ENCODE results near the gene BCAN.

DNA sequence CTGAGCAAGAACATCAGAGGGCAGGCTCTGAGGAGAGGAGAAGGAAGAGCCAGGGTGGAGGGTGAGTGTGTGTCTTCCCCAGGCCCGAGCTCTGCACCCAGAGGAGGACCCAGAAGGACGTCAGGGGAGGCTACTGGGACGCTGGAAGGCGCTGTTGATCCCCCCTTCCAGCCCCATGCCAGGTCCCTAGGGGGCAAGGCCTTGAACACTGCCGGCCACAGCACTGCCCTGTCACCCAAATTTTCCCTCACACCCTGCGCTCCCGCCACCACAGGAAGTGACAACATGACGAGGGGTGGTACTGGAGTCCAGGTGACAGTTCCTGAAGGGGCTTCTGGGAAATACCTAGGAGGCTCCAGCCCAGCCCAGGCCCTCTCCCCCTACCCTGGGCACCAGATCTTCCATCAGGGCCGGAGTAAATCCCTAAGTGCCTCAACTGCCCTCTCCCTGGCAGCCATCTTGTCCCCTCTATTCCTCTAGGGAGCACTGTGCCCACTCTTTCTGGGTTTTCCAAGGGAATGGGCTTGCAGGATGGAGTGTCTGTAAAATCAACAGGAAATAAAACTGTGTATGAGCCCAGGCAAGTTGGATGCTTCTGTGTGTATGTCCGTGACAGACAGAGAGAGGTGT, 17.1 kb downstream of the BCAN start:
- TF ChIP-seq SP1 (CRISPR knock-in tag; conservative IDR thresholded peaks at IDR 0.05), result no peak
- TF ChIP-seq, protein P1, sequence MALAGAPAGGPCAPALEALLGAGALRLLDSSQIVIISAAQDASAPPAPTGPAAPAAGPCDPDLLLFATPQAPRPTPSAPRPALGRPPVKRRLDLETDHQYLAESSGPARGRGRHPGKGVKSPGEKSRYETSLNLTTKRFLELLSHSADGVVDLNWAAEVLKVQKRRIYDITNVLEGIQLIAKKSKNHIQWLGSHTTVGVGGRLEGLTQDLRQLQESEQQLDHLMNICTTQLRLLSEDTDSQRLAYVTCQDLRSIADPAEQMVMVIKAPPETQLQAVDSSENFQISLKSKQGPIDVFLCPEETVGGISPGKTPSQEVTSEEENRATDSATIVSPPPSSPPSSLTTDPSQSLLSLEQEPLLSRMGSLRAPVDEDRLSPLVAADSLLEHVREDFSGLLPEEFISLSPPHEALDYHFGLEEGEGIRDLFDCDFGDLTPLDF (CRISPR knock-in tag; IDR thresholded peaks at IDR 0.05), result no peak
- TF ChIP-seq, protein P2, sequence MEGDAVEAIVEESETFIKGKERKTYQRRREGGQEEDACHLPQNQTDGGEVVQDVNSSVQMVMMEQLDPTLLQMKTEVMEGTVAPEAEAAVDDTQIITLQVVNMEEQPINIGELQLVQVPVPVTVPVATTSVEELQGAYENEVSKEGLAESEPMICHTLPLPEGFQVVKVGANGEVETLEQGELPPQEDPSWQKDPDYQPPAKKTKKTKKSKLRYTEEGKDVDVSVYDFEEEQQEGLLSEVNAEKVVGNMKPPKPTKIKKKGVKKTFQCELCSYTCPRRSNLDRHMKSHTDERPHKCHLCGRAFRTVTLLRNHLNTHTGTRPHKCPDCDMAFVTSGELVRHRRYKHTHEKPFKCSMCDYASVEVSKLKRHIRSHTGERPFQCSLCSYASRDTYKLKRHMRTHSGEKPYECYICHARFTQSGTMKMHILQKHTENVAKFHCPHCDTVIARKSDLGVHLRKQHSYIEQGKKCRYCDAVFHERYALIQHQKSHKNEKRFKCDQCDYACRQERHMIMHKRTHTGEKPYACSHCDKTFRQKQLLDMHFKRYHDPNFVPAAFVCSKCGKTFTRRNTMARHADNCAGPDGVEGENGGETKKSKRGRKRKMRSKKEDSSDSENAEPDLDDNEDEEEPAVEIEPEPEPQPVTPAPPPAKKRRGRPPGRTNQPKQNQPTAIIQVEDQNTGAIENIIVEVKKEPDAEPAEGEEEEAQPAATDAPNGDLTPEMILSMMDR (IDR thresholded peaks at IDR 0.05), result no peak
